DMS153 treated with DMSO at 0.1 percent for 48 hours (cell line): ENCODE data around the gene ERP44.
"Not testable (repeated sequence)": the region's sequence is repeated elsewhere in the genome, so short reads cannot be mapped to it uniquely, and the experiment has no call there.

Source experiments
- DNase-seq: peaks from one replicate; lab custom pipeline; 2025; ENCODE audit not compliant: unreplicated experiment; lab: John Stamatoyannopoulos, UW

ERP44 gene

GRCh38 chr9:100019541-100019940, 79.3 kb downstream of the ERP44 start:
- no peak for DNase-seq

- no peak for DNase-seq
Measured at GRCh38 chr9:100014846-100015245, 84.0 kb downstream of the ERP44 start.

- no peak for DNase-seq
Measured at GRCh38 chr9:100013573-100013972, 85.2 kb downstream of the ERP44 start.

- no peak for DNase-seq
Measured at GRCh38 chr9:100012279-100012678, 86.5 kb downstream of the ERP44 start.

GRCh38 chr9:100011062-100011681, 87.6 kb downstream of the ERP44 start:
- no peak for DNase-seq

GRCh38 chr9:99999797-100000196, 99.0 kb downstream of the ERP44 start:
- no peak for DNase-seq

GRCh38 chr9:99998866-99999265, 99.9 kb downstream of the ERP44 start:
- no peak for DNase-seq

- no peak for DNase-seq
Measured at GRCh38 chr9:99998266-99998665, 100.5 kb downstream of the ERP44 start.

GRCh38 chr9:99990508-99990907, 108.3 kb downstream of the ERP44 start:
- not testable (repeated sequence) for DNase-seq

- no peak for DNase-seq
Measured at GRCh38 chr9:99986642-99987041, 112.2 kb downstream of the ERP44 start.

- no peak for DNase-seq
Measured at GRCh38 chr9:99980598-99980997, 118.2 kb downstream of the ERP44 start.

- no peak for DNase-seq
Measured at GRCh38 chr9:99978221-99978620, 120.6 kb downstream of the ERP44 start.

- no peak for DNase-seq
Measured at GRCh38 chr9:99977033-99977792, 121.6 kb downstream of the ERP44 start.

GRCh38 chr9:99973455-99973854, 125.3 kb downstream of the ERP44 start:
- no peak for DNase-seq

- no peak for DNase-seq
Measured at GRCh38 chr9:99971410-99971809, 127.4 kb downstream of the ERP44 start.

GRCh38 chr9:99970481-99970880, 128.3 kb downstream of the ERP44 start:
- DNase-seq, result no peak

- no peak for DNase-seq
Measured at GRCh38 chr9:99967457-99967856, 131.3 kb downstream of the ERP44 start.

GRCh38 chr9:99966716-99967115, 132.1 kb downstream of the ERP44 start:
- DNase-seq, result no peak

GRCh38 chr9:99966001-99966400, 132.8 kb downstream of the ERP44 start:
- DNase-seq, result no peak

GRCh38 chr9:99964336-99964735, 134.5 kb downstream of the ERP44 start:
- no peak for DNase-seq

- DNase-seq, result no peak
Measured at GRCh38 chr9:99962680-99963261, 136.0 kb downstream of the ERP44 start.

- no peak for DNase-seq
Measured at GRCh38 chr9:99955606-99956005, 143.2 kb downstream of the ERP44 start.
